ENCODE measurements around the gene CNPY4. TPM values are rescaled to one million over a fixed set of nuclear protein-coding genes. Genes with fewer than 3 reads are reported as not detected.

CNPY4 gene
- total RNA-seq, 1 donor, result 40.2 TPM

GRCh38 chr7:100106633-100107032 is 12.8 kb upstream of the CNPY4 start:
- no peak for DNase-seq (ENCODE audit: low read depth)
- no peak overlapping the region for H3K4me3 ChIP-seq (ENCODE audit: low read depth, low read length)
- TF ChIP-seq CTCF (IDR thresholded peaks at IDR 0.05; ENCODE audit: insufficient read depth, low read depth, low read length), result no peak

GRCh38 chr7:100107125-100107737 is 12.2 kb upstream of the CNPY4 start:
- no peak for TF ChIP-seq CTCF (IDR thresholded peaks at IDR 0.05; ENCODE audit: insufficient read depth, low read depth, low read length)
- no peak for DNase-seq (ENCODE audit: low read depth)
- no peak overlapping the region for H3K4me3 ChIP-seq (ENCODE audit: low read depth, low read length)

GRCh38 chr7:100107890-100108289 is 11.5 kb upstream of the CNPY4 start:
- H3K4me3 ChIP-seq (ENCODE audit: low read depth, low read length), result no peak overlapping the region
- TF ChIP-seq CTCF (IDR thresholded peaks at IDR 0.05; ENCODE audit: insufficient read depth, low read depth, low read length), result no peak
- no peak for DNase-seq (ENCODE audit: low read depth)

GRCh38 chr7:100109521-100110163 is 9.8 kb upstream of the CNPY4 start:
- no peak for DNase-seq (ENCODE audit: low read depth)
- peak; percentile 5 for TF ChIP-seq CTCF (IDR thresholded peaks at IDR 0.05; ENCODE audit: insufficient read depth, low read depth, low read length)
- no peak overlapping the region for H3K4me3 ChIP-seq (ENCODE audit: low read depth, low read length)

GRCh38 chr7:100111156-100111555 is 8.3 kb upstream of the CNPY4 start:
- no peak for DNase-seq (ENCODE audit: low read depth)
- no peak for TF ChIP-seq CTCF (IDR thresholded peaks at IDR 0.05; ENCODE audit: insufficient read depth, low read depth, low read length)
- H3K4me3 ChIP-seq (ENCODE audit: low read depth, low read length), result no peak overlapping the region

GRCh38 chr7:100111914-100112313 is 7.5 kb upstream of the CNPY4 start:
- no peak overlapping the region for H3K4me3 ChIP-seq (ENCODE audit: low read depth, low read length)
- DNase-seq (ENCODE audit: low read depth), result no peak
- no peak for TF ChIP-seq CTCF (IDR thresholded peaks at IDR 0.05; ENCODE audit: insufficient read depth, low read depth, low read length)

- TF ChIP-seq CTCF (IDR thresholded peaks at IDR 0.05; ENCODE audit: insufficient read depth, low read depth, low read length), result no peak
- no peak overlapping the region for H3K4me3 ChIP-seq (ENCODE audit: low read depth, low read length)
- DNase-seq (ENCODE audit: low read depth), result no peak
These were observed 4.4 kb upstream of the CNPY4 start for GRCh38 chr7:100115026-100115425.
